GM18517 (cell line): Measurements from ENCODE around the gene EPB41L4B.

Experiments used
- ATAC-seq: cut with Tn5 transposase; IDR thresholded peaks from one replicate; pipeline ENCODE4 v1.9.1; 2021; ENCODE audit warnings: mild to moderate bottlenecking, moderate library complexity; ENCODE audit not compliant: unreplicated experiment

EPB41L4B gene

GRCh38 chr9:109212768-109213167 lies 108.1 kb downstream of the EPB41L4B start:
- ATAC-seq: no peak

- ATAC-seq: no peak
Measured at GRCh38 chr9:109206670-109207069, 114.2 kb downstream of the EPB41L4B start.

DNA sequence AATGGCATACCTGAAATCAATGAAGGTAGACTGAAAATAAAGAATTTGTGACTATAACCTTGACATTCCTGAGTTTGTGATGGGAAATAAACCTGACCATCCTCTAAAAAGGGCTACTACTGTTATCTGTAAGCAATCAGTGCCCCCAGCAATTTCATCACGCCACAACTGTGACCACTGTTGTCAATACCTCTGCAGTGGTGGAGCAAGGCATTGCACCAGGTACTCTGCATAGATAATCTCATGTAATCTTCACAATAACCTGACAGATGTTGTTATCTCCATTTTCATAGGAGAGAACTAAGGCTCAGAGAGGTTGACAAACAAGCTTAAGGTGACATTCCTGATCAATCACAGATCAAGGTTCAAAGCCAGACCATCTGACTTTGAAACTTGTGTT lies 115.3 kb downstream of the EPB41L4B start:
- no peak for ATAC-seq

GRCh38 chr9:109203761-109204360 lies 117.0 kb downstream of the EPB41L4B start:
- no peak for ATAC-seq

DNA sequence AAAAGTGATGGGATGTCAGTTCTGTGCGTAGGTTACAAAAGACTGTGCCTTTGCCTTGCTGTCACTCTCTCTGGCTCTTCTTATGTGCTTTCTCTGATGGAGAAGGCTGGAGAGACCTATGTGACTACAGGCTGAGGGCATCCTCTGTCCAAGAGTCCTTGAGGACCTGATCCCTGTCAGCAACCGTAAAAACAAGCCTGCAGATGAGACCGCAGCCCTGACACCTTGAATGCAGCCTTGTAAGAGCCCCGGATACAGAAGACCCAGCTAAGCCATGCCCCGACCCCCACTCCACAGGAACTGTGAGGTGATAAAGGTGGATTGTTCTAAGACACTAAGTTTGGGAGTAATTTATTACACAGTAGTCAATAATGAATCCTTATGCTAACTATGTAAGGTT lies 121.2 kb downstream of the EPB41L4B start:
- no peak for ATAC-seq

DNA sequence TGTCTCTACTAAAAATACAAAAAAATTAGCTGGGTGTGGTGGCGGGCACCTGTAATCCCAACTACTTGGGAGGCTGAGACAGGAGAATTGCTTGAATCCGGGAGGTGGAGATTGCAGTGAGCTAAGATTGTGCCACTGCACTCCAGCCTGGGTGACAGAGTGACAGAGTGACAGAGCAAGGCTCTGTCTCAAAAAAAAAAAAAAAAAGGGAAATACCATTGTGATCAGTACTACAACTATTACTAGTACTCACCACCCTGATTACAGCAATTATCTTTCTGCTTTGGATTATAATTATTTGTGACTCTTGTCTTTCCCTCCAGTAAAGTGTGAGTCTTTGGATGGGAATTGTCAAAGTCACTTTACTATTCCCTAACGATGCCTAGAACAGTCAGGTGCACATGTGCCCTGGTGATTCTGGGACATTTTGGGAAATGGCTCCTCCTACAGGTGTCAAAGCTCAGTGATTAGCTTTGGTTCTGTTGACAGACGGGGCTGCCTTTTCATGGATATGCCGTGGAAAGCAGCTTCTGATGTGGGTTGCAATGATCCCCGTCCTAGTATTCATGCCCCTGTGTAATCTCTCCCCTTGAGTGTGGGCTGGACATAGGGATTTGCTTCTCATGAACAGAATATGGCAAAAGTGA lies 122.0 kb downstream of the EPB41L4B start:
- ATAC-seq: no peak

DNA sequence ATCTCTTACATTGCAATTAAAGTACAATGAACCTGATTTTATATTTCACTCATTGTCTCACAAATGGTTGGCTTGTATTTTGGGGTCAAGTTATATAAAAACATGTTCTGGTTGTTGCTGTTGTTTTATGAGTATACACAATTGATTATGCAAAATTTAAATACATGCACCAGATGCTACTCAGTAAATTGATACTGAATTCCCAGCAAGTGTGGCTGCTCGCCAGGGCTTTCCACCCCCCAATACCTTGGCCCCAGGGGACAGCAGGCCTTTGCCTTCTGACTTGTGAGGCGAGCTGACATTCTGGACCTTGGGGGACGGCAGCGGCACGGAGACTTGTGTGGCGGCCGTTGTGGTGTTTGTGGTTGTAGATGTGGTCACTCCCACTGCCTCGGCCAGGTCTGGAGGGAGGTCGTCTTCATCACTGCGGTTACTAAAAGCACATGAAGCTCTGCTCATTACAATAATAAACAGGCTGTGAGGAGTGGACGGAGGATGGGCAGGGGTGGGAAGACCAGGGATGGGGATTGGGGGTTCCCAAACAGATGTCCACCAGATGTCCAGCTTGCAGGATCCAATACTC lies 126.8 kb downstream of the EPB41L4B start:
- no peak for ATAC-seq

DNA sequence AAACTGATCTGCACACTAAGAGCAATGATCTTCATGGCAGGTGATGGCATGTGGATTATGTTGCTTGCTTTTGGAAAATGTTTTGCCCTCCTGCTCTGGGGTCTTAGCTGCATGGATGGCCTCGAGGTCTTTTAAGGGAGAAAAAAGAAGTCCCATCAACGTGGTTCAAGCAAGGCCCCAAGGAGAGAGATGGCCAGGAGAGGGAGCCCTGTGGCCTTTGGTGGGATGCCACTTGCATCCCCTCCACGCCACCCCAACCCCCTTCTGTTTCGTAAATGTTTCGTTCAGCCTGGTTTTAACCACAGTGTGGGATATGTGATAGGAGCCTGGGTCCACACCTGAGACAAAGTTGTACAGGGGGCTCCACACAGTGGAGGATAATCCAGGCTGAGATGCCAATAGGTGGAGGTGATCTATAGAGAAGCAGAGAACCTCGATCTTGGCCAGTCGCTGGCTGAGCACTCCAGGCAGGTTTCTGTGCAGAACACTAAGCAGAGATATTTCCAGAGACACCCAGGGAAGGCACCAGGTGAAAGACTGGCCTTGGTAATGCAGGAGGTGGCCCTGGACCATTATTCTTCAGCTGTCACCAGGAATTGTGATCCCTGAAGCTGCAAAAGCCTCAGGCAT lies 128.0 kb downstream of the EPB41L4B start:
- ATAC-seq: no peak

DNA sequence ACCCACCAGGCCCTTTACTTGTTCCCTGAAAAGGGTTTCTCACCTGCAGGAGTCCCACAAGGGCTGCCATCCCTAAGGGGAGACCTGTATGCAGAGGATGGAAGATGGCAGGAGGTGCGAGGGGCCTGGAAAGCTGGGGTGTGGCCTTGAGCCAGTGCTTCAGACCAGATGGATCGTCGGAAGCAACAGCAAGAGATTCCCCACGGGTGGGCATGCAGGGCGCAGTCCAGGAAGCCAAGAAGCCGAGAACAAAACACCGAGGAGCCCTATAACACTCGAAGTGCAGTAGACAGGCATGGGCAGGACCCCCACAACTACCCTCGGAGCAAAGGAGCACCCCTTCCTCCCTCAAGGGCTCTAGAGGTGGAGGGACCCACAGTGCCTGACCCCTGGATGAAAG lies 129.1 kb downstream of the EPB41L4B start:
- no peak for ATAC-seq

DNA sequence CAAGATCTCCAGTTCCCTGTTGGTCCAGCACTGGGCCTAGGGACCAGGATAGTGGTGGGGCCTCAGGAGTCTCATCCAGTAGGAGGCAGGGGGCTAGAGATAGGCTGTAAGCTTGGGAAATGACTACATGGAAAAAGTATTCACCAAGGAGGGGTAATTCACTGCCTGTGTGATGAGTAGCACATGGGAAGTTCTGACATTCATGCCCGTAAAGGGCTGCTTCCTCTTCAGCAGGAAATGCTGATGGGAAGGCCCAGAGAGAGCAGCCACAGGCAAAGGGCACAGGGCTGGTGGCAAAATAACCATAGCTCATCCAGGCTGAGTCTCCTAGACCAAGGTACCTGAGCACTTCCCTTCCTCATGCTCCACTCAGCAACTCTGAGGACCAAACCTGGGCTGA lies 130.7 kb downstream of the EPB41L4B start:
- ATAC-seq: no peak

- no peak for ATAC-seq
Measured at GRCh38 chr9:109186857-109187520, 133.9 kb downstream of the EPB41L4B start.

DNA sequence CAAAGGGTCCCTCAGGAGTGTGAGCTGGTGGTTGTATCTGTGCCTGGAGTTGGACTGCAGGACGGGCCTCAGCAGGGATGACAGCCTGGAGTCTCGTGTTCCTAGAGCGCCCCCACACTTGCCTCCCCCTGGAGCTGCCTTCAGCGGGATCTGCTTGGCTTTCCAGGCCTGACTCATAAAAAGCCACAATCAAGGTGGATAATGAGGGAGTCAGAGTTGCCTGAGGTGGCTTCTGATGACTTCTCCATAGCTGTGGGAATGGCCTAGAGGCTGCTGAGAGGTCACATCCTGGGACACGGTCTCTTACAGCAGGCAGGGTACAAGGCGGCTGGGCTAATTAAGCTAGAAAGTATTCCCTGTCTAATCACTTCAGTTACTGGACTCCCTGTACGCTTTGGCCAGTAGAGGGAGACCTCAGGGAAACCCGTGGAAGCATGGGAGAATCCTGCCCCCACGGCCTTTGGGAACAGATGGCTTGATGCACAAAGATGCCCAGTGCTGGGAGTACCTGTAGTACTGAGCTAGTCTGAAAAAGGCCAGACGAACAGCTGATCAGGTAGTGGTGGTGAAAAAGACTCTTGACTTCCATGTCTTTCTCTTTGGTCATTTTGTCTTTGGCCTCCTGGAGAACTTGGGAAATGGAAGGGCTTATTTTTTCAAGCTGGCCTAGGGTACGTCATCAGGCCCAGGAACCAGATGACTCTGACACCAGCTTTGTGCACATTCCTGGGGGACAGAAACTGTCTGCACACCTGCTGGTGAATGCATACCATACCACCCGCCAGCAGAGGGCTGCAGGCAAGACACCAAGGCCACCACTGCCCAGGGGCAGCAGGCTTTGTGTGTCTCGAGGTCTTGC lies 137.7 kb downstream of the EPB41L4B start:
- no peak for ATAC-seq

DNA sequence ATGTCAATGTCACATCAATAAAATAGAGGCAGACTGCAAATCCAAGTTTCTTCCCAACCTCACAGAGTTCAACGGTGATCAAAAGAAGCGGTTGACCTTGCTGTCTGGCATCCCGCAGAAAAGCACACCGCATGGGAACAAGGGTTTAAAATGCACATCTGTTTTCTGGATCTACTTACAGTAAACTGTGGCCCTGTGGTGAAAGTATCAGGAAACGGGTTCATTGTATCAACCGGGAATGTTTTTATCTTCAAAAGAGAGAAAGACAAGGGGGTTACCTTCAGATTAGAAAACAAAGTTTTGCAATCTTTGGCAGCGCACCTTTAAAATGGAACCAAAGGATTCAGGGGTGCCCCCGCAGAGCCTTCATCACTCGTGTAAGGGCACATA lies 138.3 kb downstream of the EPB41L4B start:
- ATAC-seq: no peak

GRCh38 chr9:109181284-109181683 lies 139.6 kb downstream of the EPB41L4B start:
- ATAC-seq: peak; percentile 68

DNA sequence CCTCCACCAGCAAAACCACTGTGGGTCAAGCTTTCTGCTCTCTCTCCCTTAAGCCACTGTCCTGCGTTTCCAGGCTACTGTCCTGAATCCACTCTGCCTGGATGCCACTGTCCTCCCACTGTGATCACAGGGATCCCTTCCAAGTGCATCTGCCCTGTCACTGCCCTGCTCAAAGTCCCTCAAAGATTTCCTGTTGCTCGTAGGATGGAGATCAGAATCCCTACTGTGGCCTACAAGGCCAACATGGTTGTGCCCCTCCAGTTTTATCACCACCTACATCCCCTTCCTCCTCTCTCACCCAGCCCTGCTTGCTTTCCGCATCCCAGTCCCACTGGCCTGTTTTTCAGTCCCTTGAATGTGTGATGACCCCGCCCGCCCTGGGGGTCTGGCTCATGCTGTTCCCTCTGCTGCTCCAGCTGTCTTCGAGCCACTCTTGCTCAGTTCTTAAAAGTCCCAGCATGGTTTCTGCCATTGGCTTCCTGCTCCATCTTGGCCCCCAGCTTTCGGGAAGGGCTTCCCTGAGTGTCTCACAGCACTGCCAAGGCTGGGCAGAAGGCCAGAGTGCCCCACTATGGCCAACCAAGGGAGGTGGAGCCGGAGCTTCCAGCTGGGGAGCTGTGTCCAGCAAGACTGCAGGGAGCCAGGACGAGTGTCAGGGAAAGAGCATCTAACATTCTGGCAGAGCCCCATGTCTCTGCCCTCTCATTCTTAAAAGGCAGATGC lies 140.9 kb downstream of the EPB41L4B start:
- no peak for ATAC-seq

DNA sequence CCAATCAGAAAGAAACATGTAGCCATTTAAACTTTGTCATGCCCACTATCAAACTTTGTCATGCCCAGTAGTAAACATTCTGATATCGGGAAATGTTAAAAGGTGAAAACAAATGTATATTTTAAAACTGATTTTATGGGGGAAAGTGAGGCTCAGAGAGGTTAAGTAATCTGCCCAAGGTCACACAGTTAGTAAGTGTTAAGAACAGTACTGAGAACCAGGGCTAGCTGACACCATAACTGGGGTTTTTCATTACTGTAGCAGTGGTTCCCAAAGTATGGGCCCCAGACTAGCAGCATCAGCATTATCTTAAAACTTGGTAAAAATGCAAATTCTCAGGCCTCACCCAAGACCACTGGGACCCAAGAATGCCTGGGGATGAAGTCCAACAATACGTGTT lies 143.9 kb downstream of the EPB41L4B start:
- no peak for ATAC-seq

DNA sequence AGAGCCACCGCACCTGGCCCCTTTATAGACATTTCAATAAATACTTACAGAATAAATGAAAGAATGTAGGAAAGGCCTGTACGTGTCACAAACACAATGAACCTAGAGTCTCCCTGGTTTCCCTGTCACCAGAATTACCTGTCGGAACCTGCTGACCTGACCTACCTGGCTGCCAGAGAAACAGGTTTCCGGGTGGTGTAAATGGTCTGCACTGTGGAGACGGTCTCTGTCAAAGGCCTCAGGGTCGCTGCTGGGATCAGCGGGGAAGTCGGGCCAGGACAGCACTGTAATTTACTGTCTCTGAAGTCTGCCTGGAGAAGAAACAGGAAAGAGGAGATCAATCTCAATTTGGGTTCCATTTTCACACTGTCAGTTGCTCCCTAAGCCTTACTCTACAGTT lies 144.5 kb downstream of the EPB41L4B start:
- ATAC-seq: no peak

GRCh38 chr9:109172935-109173334 lies 147.9 kb downstream of the EPB41L4B start:
- no peak for ATAC-seq

DNA sequence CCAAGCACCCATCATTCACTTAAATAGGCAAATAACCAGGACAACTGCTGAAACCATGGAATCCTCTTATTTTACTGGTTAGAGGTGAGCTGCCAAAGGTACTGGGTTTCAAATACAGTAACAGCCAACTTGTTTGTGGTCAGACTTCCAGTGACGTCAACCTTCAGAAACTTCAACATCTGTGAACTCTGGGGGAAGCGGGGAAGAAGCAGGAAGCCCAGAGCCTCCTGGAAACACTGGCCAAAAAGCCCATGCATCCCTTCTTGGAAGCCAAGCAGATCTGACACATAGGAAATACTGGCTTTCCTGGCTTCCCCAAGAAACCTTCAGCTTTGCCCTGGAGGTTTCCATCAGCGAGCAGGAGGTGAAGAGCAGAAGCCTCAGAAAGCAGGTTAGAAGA lies 148.9 kb downstream of the EPB41L4B start:
- ATAC-seq: no peak

GRCh38 chr9:109168170-109168569 lies 152.7 kb downstream of the EPB41L4B start:
- no peak for ATAC-seq
